22Rv1 (cell line): ENCODE data around the gene LRP5.

Experiments
- ZFX ChIP-seq: fragments of 450-650 bp; IDR thresholded peaks from 2 replicates; pipeline ENCODE4 v1.6.1; 2017; ENCODE audit warnings: antibody characterized with exemption, borderline replicate concordance
- TF ChIP-seq, protein P1 (sequence below): fragments of 450-650 bp; IDR thresholded peaks from 2 replicates; pipeline ENCODE4 v1.5.1; 2017; ENCODE audit warnings: mild to moderate bottlenecking

DNA sequence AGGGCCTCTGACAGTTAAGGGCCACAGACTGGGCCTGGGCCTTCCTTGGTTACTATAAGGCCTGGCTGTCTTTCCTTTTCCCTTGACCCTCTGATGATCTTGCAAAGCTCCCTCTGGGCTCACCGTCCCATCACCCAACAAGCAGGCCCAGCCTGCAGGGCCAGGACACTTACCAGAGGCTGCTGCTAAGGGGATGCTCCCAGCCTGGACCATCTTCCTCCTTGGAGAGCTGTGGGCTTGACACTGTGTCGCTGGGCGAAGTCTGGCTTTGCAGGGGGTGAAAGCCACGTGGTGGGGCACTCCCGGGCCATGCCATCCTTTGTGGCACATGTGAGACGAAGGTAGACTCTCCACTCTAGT lies 44.5 kb upstream of the LRP5 start:
- TF ChIP-seq, protein P1, sequence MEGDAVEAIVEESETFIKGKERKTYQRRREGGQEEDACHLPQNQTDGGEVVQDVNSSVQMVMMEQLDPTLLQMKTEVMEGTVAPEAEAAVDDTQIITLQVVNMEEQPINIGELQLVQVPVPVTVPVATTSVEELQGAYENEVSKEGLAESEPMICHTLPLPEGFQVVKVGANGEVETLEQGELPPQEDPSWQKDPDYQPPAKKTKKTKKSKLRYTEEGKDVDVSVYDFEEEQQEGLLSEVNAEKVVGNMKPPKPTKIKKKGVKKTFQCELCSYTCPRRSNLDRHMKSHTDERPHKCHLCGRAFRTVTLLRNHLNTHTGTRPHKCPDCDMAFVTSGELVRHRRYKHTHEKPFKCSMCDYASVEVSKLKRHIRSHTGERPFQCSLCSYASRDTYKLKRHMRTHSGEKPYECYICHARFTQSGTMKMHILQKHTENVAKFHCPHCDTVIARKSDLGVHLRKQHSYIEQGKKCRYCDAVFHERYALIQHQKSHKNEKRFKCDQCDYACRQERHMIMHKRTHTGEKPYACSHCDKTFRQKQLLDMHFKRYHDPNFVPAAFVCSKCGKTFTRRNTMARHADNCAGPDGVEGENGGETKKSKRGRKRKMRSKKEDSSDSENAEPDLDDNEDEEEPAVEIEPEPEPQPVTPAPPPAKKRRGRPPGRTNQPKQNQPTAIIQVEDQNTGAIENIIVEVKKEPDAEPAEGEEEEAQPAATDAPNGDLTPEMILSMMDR = no peak
- TF ChIP-seq ZFX = no peak
